Mesodermal cell (in vitro differentiated cells): ENCODE measurements around the gene CDC45.

Experiments
- H3K27ac ChIP-seq: 2 replicates; pipeline ENCODE4 v1.7.0; 2013; ENCODE audit warnings: mild to moderate bottlenecking, low read depth, low read length, moderate library complexity; ENCODE audit not compliant: severe bottlenecking
- H3K36me3 ChIP-seq: 2 replicates; pipeline ENCODE4 v1.7.1; 2013; ENCODE audit warnings: mild to moderate bottlenecking, low read length, moderate library complexity; ENCODE audit not compliant: control insufficient read depth, insufficient read depth
- H3K4me1 ChIP-seq: one replicate; pipeline ENCODE4 v1.7.1; 2013; ENCODE audit warnings: mild to moderate bottlenecking, low read length; ENCODE audit not compliant: insufficient read depth, control insufficient read depth, poor library complexity, severe bottlenecking
- H3K4me3 ChIP-seq: 2 replicates; pipeline ENCODE4 v1.7.0; 2013; ENCODE audit warnings: low read length, control low read depth, mild to moderate bottlenecking; ENCODE audit not compliant: insufficient read depth, poor library complexity, severe bottlenecking; ENCODE audit errors: extremely low read depth
- H3K9me3 ChIP-seq: 2 replicates; pipeline ENCODE4 v1.7.1; 2013; ENCODE audit warnings: mild to moderate bottlenecking, low read length, moderate library complexity; ENCODE audit not compliant: control insufficient read depth
- WGBS, 2 experiments: methylation state at CpG; one replicate each; pipeline ENCODE4 v1.1.5; 2013; ENCODE audit warnings: missing lambda C conversion rate in 2 of 2; ENCODE audit not compliant: insufficient coverage in 2 of 2; 5-methylcytosine and 5-hydroxymethylcytosine counted together

Gene CDC45

DNA sequence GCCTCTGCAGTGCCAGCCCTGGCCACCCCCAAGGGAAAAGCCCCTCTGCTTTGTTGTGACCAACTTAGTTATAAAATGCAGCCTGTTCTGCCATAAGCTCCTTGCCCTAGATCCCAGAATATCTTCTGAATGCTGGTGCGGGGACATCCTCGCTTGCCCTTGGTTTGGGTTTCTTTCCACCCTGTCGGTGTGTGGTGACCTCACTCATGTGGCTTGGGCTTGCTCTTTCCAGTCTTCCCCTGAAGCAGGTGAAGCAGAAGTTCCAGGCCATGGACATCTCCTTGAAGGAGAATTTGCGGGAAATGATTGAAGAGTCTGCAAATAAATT lies 27.8 kb downstream of the CDC45 start:
- H3K36me3 ChIP-seq, result peaks cover 35% of the 10 kb centered on the region

DNA sequence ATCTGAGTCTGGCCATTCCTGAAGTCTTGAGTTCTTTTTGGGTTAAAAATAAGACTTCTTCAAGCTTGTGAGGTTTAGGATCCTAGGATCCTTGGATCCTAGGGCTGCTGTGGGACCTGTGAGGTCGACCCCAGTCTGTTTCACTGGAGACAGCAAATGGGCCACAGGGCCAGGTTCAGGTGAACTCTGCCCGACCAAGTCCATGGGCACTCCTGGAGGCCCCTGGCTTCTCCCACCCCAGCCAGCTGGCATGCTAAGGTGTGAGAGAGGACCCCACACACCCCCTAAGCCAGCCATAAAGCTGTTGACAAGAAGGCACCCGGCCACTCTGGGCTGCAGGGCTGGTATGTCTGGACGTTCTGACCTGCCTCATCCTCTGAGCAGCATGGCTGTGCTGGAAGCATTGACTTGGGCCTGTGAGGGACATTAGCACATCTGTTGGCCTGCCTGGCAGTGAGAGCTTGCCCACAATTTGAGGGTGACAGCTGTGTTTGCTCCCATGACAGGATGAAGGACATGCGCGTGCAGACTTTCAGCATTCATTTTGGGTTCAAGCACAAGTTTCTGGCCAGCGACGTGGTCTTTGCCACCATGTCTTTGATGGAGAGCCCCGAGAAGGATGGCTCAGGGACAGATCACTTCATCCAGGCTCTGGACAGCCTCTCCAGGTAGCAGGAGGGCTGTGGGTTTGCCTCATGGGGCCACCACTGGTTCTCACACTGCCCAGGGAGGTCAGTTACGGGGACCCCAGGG lies 28.5 kb downstream of the CDC45 start:
- no peak overlapping the region for H3K4me3 ChIP-seq
- 90 to 92% methylated on average over 9 of the region's 10 CpGs for WGBS, 2 experiments
- no peak overlapping the region for H3K27ac ChIP-seq
- H3K9me3 ChIP-seq, result no peaks in the 10 kb centered on the region
- no peaks in the 10 kb centered on the region for H3K4me1 ChIP-seq
- H3K36me3 ChIP-seq, result peaks cover 36% of the 10 kb centered on the region

More for the DNA sequence above, 27.8 kb downstream of the CDC45 start:
- Histone ChIP-seq H3K27ac (no peak overlapping the region), H3K4me3 (no peak overlapping the region), H3K9me3 (no peaks in the 10 kb centered on the region), H3K4me1 (no peaks in the 10 kb centered on the region)
- 84 to 100% methylated on average over 3 of the region's 4 CpGs for WGBS, 2 experiments

DNA sequence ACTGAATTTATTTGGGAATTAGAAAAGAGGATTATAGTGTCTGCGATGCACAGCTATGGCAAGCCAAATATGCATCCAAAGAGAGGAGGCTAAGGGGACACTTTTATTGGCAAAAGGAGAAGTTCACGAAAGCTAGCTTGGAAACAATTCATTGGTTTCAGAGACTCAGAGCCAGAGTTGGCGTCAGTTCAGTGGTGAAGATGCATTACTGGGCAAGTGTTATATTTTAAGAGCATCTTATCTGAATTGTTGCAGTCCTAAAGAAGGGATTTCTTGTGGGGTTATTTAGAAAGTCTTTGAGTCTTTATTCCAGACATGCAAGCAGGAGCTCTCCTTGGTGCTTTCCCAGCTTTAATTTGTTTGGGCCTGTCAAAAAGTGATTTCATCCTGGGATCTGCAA lies 29.5 kb downstream of the CDC45 start:
- Histone ChIP-seq H3K36me3 (peaks cover 46% of the 10 kb centered on the region), H3K4me1 (no peaks in the 10 kb centered on the region), H3K9me3 (no peaks in the 10 kb centered on the region), H3K27ac (no peak overlapping the region), H3K4me3 (no peak overlapping the region)
- WGBS, 2 experiments, result 88 to 98% methylated on average over 2 to 3 of the region's 3 CpGs

DNA sequence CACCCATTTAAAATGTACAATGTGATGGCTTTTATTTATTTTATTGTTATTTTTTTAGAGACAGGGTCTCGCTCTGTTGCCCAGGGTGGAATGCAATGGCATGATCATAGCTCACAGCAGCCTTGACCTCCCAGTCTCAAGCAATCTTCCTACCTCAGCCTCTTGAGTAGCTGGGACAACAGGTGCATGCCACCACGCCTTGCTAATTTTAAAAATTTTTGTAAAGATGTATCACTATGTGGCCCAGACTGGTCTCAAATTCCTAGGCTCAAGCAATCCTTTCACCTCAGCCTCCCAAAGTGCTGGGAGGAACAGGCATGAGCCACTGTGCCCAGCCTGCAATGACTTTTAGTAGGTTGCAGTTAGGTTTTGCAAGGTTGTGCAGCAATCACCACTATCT lies 30.2 kb downstream of the CDC45 start:
- 100% methylated on average over 1 of the region's 2 CpGs for WGBS, 2 experiments
- no peaks in the 10 kb centered on the region for H3K9me3 ChIP-seq
- H3K27ac ChIP-seq, result no peak overlapping the region
- no peaks in the 10 kb centered on the region for H3K4me1 ChIP-seq
- H3K4me3 ChIP-seq, result no peak overlapping the region
- peaks cover 53% of the 10 kb centered on the region for H3K36me3 ChIP-seq

DNA sequence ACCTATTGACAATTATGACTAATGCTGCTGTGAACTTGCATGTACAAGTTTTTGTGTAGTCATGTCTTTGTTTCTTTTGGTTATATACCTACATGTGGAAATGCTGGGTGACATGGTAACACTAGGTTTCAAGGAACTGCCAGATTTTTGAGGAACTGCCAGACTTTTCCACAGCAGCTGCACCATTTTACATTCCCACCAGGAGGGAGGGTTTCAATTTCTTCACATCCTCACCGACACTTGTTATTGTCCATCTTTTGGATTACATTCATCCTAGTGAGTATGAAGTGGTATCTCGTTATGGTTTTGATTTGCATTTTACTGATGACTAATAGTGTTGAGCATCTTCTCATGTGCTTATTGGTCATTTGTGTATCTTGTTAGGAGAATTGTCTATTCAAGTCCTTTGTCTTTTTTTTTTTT lies 31.2 kb downstream of the CDC45 start:
- Histone ChIP-seq H3K4me1 (no peaks in the 10 kb centered on the region), H3K36me3 (peaks cover 54% of the 10 kb centered on the region), H3K4me3 (no peak overlapping the region), H3K9me3 (no peaks in the 10 kb centered on the region), H3K27ac (no peak overlapping the region)
- 88 to 89% methylated on average over 1 of the region's 2 CpGs for WGBS, 2 experiments

DNA sequence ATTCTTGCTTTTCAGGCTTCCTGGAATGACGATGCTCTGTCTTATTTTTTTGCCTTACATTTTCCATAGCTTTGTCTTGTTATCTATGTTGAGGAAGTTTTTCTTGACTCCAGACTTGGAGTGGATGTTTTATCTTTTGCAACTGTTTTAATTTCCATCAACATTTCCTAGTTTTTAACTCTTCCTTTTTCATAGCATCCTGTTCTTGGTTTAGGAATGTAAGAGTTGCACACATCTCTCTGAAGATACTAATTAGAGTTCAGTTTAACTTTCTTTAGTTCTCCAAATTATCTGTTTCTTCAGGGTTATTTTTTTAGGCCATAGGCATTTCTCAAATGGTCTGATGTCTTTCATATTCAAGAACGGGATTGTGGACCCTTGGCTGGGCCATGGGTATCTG lies 34.1 kb downstream of the CDC45 start:
- H3K4me1 ChIP-seq, result no peaks in the 10 kb centered on the region
- H3K36me3 ChIP-seq, result peaks cover 45% of the 10 kb centered on the region
- WGBS, 2 experiments, result 100% methylated on average over 1 of the region's 2 CpGs
- H3K27ac ChIP-seq, result no peak overlapping the region
- no peaks in the 10 kb centered on the region for H3K9me3 ChIP-seq
- no peak overlapping the region for H3K4me3 ChIP-seq

DNA sequence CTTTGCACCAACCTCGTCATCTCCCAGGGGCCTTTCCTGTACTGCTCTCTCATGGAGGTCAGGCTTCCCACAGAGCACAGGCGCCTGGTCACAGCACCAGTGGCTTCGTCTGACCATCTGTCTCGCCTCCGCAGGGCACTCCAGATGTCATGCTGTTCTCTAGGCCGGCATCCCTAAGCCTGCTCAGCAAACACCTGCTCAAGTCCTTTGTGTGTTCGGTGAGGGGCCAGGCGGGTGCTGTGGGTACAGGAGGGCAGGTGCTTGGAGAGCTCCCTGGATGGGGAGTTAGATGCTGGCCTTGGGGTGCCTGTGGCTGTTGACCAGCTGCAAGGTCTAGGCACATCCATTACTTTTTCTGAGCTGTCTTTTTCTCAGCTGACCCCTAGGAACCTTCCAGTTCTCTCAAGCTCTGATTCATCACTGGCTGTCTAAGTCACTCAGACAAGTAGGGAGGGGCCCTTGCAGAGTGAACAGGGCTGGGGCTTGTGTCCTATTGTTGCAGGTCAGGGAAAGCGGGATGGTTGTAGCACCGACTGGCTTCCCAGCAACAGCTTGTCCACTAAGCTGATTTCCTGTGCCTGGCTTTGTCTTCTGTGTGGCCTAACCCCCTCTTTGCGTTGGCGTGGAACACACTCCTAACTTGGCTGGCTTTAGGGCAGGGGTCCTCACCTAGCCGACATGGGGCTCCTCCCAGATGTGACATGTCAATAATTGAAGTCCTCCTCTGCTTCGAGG lies 35.3 kb downstream of the CDC45 start:
- WGBS, 2 experiments, result 94% methylated on average over 13 to 14 of the region's 14 CpGs
- H3K9me3 ChIP-seq, result no peaks in the 10 kb centered on the region
- no peak overlapping the region for H3K4me3 ChIP-seq
- H3K4me1 ChIP-seq, result no peaks in the 10 kb centered on the region
- H3K27ac ChIP-seq, result no peak overlapping the region
- peaks cover 40% of the 10 kb centered on the region for H3K36me3 ChIP-seq

DNA sequence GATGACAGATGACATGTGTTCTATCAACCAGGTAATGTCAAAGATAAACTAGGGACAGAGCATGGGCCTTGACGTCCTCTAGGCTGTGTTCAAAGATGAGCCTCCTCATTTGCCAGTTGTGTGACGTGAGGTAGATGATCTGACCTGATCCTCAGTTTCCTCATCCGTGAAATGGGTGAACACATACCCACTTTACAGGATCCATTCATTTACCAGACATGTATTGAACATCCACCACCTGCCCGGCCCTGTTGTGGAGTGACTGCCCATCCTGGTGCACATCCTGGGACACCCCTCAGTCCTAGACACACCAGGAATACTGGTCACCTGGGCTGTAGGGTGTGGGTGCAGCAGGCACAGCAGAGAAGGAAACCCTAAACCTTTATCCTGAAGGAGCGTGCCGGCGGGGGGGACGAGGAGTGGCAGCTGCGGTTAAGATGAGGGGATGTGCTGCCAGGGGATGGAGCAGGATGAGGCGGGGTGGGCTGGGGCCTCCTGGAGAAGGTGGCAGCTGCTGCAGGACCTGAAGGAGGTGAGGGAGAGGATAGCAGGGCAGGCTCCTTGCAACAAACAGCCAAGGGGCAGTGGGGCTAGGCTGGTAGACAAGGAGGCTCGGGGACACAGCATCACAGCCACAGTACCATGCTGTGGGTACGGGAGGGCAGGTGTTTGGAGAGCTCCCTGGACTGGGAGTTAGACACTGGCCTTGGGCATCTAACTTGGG lies 36.1 kb downstream of the CDC45 start:
- Histone ChIP-seq H3K9me3 (no peaks in the 10 kb centered on the region), H3K27ac (no peak overlapping the region), H3K4me3 (no peak overlapping the region), H3K4me1 (no peaks in the 10 kb centered on the region), H3K36me3 (peaks cover 39% of the 10 kb centered on the region)
- 94% methylated on average over 11 to 12 of the region's 12 CpGs for WGBS, 2 experiments

DNA sequence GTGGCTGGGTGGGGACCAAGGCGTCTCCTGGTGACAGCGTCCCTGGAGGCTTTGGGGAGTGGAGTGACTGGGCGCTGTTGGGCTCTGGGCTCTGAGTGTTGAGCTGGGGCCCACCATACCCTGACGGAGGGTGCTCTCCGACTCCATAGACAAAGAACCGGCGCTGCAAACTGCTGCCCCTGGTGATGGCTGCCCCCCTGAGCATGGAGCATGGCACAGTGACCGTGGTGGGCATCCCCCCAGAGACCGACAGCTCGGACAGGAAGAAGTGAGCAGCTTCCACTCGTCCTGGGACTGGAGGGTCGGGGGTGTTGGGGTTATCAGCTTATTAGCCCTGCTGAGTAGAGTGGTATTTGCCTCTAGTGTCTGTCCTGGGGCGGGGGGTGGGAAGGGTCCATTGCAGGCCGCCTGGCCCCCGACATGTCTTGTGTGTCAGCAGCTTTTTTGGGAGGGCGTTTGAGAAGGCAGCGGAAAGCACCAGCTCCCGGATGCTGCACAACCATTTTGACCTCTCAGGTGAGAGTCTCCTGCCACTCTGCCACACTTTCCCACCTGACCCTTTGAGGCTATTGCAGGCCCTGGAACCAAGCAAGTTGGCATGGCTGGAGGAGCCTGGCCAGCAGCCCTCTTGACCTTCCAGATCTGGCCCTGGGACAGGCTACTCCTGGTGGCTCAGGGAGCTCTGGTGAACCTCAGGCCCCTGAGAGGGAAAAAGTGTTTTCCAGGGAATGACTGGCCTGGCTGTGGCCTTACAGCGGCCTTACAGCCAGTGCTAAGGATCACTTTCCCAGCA lies 36.9 kb downstream of the CDC45 start:
- Histone ChIP-seq H3K4me1 (no peaks in the 10 kb centered on the region), H3K4me3 (no peak overlapping the region), H3K9me3 (no peaks in the 10 kb centered on the region), H3K36me3 (peaks cover 33% of the 10 kb centered on the region), H3K27ac (no peak overlapping the region)
- 91 to 97% methylated on average over 14 to 15 of the region's 19 CpGs for WGBS, 2 experiments

DNA sequence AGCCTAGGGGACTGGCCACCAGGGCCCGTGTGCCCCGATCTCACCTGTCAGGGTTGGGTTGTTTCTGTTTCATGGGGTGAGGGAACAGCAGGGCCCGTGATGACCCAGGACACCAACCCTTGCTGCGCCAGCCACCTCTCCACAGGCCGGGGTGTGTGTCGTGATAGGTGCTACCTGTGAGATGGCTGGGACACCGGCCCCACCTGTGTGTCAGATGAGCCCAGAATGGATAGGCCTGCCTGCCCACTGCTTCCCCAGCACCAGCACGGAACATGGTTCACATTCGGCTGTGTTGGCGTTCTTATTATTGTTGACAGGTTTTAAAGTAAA lies 37.4 kb downstream of the CDC45 start:
- H3K4me3 ChIP-seq, result no peak overlapping the region
- no peaks in the 10 kb centered on the region for H3K4me1 ChIP-seq
- H3K36me3 ChIP-seq, result peaks cover 31% of the 10 kb centered on the region
- no peak overlapping the region for H3K27ac ChIP-seq
- 94 to 99% methylated on average over 6 to 8 of the region's 10 CpGs for WGBS, 2 experiments
- no peaks in the 10 kb centered on the region for H3K9me3 ChIP-seq
